ENCODE results near the gene EXO1.

DNA sequence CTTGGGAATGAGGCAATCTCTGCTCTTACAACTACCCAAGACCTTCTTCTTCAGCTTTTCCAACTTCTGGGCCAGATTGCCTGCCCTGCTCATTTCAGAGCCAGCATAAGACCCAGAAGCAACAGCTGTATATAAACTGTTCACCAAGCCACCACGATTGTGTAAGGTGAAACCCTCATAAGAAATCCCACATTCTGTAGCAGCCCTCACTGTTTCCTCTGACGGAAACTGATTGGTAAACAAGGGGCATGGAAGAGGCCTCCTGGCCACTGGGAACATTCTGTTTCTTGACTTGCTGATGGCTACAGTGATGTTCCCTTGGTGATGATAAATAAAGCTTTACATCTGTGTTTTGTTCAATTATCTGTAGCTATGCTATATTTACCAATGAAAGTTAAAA, 39.7 kb upstream of the EXO1 start:
- TF ChIP-seq, protein P1, sequence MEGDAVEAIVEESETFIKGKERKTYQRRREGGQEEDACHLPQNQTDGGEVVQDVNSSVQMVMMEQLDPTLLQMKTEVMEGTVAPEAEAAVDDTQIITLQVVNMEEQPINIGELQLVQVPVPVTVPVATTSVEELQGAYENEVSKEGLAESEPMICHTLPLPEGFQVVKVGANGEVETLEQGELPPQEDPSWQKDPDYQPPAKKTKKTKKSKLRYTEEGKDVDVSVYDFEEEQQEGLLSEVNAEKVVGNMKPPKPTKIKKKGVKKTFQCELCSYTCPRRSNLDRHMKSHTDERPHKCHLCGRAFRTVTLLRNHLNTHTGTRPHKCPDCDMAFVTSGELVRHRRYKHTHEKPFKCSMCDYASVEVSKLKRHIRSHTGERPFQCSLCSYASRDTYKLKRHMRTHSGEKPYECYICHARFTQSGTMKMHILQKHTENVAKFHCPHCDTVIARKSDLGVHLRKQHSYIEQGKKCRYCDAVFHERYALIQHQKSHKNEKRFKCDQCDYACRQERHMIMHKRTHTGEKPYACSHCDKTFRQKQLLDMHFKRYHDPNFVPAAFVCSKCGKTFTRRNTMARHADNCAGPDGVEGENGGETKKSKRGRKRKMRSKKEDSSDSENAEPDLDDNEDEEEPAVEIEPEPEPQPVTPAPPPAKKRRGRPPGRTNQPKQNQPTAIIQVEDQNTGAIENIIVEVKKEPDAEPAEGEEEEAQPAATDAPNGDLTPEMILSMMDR (IDR thresholded peaks at IDR 0.05), result no peak
- no peak for TF ChIP-seq POLR2A (IDR thresholded peaks at IDR 0.05)

Measured in upper lobe of left lung (tissue), 4 donors.